HG02588 (cell line): ENCODE results near the gene WNT3A.
"Not testable (repeated sequence)": the region's sequence is repeated elsewhere in the genome, so short reads cannot be mapped to it uniquely, and the experiment has no call there.

Source experiments
- ATAC-seq: cut with Tn5 transposase; IDR thresholded peaks from one replicate; pipeline ENCODE4 v1.9.1; 2021; ENCODE audit warnings: mild to moderate bottlenecking, moderate library complexity; ENCODE audit not compliant: unreplicated experiment

Gene WNT3A

DNA sequence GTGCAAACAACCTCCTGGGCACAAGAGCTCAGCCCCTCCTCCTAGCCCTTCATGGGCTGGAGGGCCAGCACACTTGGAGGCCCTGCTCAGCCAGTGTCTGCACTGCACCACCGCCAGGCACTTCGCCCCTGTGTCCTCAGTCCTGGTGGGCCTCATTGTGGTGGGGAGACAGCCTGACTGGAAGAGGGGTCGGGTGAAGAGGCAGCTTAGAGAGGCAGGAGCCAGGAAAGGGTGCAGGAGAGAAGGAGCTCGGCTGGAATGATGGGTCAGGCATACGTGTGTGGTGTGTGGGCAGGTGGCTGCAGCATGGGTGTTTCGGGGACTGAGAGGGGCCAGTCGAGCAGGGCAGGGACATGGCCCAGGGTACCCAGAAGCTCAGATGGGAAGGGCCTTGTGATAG is 4.1 kb downstream of the WNT3A start:
- ATAC-seq = no peak

DNA sequence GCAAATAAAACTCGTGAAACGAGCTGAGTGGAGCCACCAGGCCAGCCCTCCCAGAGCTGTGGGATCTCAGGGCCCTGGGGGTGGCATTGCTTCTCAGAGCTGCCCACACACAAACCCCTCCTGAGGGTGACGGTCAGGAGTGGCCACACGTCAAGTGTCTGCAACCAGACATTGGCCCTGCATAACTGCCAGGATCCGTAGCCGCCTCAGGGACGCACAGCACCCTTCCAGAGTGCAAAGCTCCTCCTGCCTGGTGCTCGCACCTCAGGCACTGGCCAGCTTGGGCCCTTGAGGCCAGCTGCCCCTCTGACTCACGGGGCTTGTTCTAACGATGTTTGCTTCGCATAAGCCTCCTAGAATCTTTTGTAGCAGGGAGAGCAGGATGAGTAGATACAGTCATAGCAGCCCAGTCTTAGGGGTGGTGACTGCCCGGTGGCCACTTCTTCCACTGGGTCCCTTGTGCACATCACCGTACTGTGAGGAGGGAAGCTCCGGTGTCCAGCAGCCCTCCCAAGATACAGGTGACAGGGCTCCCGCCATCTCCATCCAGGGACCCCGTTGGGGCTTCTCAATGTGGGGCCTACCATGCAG is 5.0 kb downstream of the WNT3A start:
- ATAC-seq = no peak

GRCh38 chr1:228012555-228012954 is 5.8 kb downstream of the WNT3A start:
- ATAC-seq = no peak

- no peak for ATAC-seq
These were observed 6.5 kb downstream of the WNT3A start for GRCh38 chr1:228013131-228013934.

DNA sequence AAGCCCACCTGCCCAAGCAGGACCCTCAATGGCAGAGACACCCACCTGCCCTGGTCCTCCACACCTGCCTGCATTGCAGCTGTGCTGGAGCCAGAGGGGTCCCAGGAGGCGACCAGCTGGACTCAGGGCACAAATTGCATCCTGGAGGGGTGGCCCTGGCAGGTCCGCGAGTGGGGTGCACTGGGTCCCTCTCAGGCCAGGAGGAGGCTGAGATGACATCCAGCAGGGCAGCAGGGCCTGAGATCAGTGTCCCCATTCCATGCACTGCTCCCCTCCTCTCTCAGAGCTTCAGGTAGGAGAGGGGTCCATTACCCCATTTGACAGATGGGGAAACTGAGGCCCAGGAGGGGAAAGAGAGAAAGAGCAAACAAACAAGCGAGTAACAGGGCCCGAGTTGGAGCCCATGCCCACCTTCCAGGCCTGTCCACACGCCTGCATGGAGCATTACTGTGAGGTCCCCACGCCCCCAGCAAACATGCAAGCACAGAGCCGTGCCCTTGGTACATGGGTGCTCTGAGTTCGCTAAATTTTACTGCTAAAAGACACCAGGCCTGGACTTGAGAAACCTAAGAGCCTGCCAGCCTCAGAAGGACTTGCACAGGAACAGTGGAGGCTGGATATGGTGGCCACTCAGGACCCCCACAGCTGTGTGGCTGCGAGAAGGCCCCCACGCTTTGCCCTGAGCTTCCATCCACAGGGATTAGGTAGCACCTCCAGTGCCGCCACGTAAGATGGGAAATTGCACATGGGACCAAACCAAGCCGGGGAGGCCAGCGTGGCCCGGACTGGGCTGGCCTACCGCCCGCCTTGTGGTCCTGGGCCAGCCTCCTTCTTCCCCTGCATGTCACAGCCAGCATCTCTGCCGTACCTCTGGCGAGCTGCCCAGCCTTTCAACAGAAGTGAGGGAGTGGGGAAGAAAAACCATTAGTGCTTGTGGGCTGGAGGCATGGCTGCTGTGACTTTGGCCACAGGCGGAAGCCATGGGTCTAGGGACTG is 7.4 kb downstream of the WNT3A start:
- ATAC-seq = no peak

DNA sequence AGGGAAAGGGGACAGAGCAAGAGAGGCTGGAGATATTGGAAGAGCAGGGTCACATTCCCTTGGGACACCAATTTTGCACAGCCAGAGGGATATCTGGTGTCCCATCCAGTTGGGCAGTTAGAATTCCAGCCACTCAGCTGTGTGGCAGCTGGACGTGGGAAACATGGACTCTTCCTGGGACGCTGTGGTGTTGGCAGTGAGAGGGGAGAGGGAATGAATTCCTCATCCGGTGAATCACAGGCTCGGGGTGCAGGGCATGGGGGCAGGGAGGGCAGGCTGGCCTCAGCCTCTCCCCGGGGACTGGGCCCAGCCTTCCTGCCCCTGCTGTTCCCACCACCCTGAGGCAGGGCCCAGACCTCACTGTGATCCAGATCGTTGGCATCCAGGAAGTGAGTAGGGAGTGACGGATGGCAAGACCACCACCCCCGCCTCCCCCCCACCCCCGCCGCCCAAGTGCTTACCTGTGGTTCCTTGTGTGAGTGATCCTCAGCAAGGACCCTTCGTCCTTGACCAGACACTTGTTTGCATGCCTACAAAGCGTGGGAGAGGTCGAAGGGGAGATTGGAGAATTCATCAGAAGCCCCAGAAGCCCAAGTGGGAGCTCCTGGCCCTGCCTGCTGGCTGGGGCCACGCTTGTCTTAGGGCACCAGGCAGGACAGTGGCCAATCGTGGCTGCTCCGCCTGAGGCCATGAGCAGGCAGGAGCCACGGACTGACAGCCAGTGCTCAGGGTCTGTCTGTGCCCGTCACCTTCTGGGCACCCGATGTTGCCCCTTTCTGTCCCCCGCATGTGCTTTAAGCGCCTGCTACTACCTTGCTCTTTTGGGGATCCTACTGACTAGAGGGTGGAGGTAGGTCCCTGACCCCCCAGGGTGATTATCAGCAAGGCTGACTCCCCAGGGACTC is 8.7 kb downstream of the WNT3A start:
- ATAC-seq = no peak

DNA sequence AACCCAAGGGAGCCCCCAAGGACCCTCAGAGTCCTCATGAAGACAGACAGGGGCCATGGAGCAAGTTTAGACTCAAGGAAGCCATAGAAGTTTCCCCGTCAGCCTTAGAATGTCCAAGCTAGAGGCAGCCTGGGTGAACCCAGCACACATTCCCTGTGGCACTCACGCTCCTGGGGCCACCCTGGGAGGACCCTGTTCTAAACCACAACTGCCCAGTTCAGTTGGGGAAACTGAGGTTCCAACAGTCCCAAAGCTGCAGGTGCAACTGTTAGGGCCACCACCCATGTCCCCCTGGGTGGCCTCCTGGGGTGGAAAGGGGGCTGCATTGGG is 9.3 kb downstream of the WNT3A start:
- no peak for ATAC-seq

GRCh38 chr1:228016653-228017355 is 10.0 kb downstream of the WNT3A start:
- ATAC-seq = no peak

- no peak for ATAC-seq
These were observed 10.7 kb downstream of the WNT3A start for GRCh38 chr1:228017356-228018124.

DNA sequence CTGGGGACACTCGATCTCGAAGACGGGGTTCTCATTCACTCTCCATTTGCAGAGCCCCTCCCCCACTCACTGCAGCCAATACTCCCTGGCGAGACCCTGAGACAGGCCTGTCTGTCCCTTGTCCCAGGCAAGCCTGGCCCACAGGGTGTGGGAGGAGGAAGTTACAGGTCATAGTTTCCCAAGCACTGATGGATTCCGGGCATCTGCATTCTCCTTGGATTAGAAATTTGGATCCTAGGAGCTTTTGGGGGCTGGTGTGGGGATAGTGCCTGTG is 11.3 kb downstream of the WNT3A start:
- no peak for ATAC-seq

GRCh38 chr1:228018961-228019721 is 12.3 kb downstream of the WNT3A start:
- ATAC-seq = no peak

- ATAC-seq = not testable (repeated sequence)
These were observed 12.9 kb downstream of the WNT3A start for GRCh38 chr1:228019722-228020083.

- no peak for ATAC-seq
These were observed 14.0 kb downstream of the WNT3A start for GRCh38 chr1:228020686-228021354.

DNA sequence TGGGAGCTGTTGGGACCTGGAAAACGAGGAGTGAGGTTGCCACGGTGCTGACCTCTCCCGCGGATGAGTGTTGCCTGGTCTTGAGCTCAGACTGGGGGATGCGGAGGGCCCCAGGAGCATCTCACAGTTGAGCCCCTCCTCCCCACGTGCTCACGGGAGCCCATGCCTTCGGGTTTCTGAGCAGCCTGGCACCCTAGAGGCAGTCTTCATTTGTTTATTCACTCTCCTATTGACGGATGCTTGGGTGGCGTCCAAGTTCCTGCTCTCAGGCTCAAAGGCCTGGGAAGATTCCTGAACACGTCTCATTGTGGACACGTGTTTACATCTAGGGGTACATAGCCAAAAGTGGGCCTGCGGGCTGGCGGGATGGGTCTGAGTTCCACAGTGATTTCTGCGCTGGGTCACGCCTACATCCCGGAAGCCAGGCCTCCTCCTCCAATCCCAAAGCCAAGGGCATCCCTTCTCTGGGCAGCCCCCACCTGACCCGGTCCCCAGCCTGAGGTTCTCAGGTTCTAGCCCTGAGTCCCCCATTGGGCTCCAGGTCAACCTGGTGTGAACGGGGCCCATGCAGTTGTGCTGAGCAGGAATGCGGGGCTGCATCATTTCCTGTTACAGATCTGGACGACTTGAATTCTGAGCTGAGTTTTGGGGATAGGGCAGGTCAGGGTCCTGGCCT is 14.7 kb downstream of the WNT3A start:
- no peak for ATAC-seq

DNA sequence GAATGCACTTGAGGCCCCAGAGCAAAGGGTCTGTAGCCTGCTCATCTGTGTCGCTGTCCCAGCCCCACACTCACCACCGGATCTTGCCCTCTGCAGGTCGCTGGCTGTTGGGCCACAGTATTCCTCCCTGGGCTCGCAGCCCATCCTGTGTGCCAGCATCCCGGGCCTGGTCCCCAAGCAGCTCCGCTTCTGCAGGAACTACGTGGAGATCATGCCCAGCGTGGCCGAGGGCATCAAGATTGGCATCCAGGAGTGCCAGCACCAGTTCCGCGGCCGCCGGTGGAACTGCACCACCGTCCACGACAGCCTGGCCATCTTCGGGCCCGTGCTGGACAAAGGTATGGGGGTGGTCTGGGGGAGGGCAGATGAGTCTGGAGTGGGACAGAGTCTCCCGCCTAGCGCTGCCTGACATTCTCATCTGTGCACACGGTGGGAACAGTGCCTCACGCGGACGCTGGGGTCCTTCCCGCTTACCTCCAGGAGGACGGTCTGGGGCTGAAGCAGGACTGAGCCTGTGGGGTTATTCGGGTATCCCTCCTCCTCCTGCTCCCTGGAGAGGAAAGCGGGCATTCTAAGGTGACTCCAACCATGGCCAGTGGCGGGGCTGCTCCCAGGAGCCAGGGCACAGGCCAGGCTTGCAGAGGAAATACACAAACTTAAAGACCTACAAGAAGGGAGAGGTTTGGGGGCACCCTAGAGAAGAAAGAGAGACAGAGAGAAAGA is 15.9 kb downstream of the WNT3A start:
- ATAC-seq = no peak

DNA sequence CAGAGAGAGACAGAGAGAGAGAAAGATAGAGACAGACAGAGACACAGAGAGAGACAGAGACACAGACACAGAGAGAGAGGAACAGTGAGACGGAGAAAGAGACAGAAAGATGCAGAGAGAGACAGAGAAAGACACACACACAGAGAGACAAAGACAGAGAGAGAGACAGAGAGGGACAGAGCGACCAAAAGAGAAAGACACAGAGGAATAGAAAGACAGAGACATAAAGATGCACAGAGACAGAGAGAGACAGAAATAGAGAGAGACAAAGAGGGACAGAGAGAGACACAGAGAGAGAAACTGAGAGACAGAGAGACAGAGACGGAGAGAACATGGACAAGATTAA is 16.5 kb downstream of the WNT3A start:
- no peak for ATAC-seq

GRCh38 chr1:228029281-228029680 is 22.5 kb downstream of the WNT3A start:
- no peak for ATAC-seq
